Hematopoietic multipotent progenitor cell treated with erythropoietin and hydrocortisone succinate and interleukin-3 and kit ligand, for 17 days (in vitro differentiated cells): ENCODE results near the gene ABCC6.
"Not testable (repeated sequence)": the region's sequence is repeated elsewhere in the genome, so short reads cannot be mapped to it uniquely, and the experiment has no call there.

Experiments
- DNase-seq: peaks from one replicate; pipeline ENCODE4 v3.0.0-alpha.2; 2015; ENCODE audit warnings: low spot score

The ABCC6 gene

GRCh38 chr16:16222850-16223661 is at the start of gene ABCC6:
TSS of gene ABCC6 (minus strand) at chr16:16223494. CDS start at chr16:16223434, 60 bp downstream.
- DNase-seq, result not testable (repeated sequence)

GRCh38 chr16:16272573-16273221 is 49.4 kb upstream of the ABCC6 start:
- DNase-seq, result not testable (repeated sequence)

GRCh38 chr16:16271658-16272057 is 48.4 kb upstream of the ABCC6 start:
- not testable (repeated sequence) for DNase-seq

- DNase-seq, result not testable (repeated sequence)
Measured at GRCh38 chr16:16268185-16268808, 45.0 kb upstream of the ABCC6 start.

GRCh38 chr16:16267708-16268107 is 44.4 kb upstream of the ABCC6 start:
- not testable (repeated sequence) for DNase-seq

- not testable (repeated sequence) for DNase-seq
Measured at GRCh38 chr16:16265044-16265443, 41.8 kb upstream of the ABCC6 start.

GRCh38 chr16:16263947-16264346 is 40.7 kb upstream of the ABCC6 start:
- DNase-seq, result not testable (repeated sequence)

GRCh38 chr16:16262954-16263555 is 39.8 kb upstream of the ABCC6 start:
- DNase-seq, result not testable (repeated sequence)

- DNase-seq, result not testable (repeated sequence)
Measured at GRCh38 chr16:16259971-16260370, 36.7 kb upstream of the ABCC6 start.

GRCh38 chr16:16258822-16259221 is 35.5 kb upstream of the ABCC6 start:
- peak; percentile 42 for DNase-seq

GRCh38 chr16:16257301-16257923 is 34.1 kb upstream of the ABCC6 start:
- not testable (repeated sequence) for DNase-seq

GRCh38 chr16:16252377-16252776 is 29.1 kb upstream of the ABCC6 start:
- DNase-seq, result not testable (repeated sequence)

- DNase-seq, result not testable (repeated sequence)
Measured at GRCh38 chr16:16249621-16250330, 26.5 kb upstream of the ABCC6 start.

GRCh38 chr16:16247439-16247838 is 24.1 kb upstream of the ABCC6 start:
- not testable (repeated sequence) for DNase-seq

- DNase-seq, result not testable (repeated sequence)
Measured at GRCh38 chr16:16246578-16247262, 23.4 kb upstream of the ABCC6 start.

- DNase-seq, result not testable (repeated sequence)
Measured at GRCh38 chr16:16243886-16244285, 20.6 kb upstream of the ABCC6 start.

GRCh38 chr16:16240667-16241066 is 17.4 kb upstream of the ABCC6 start:
- not testable (repeated sequence) for DNase-seq

GRCh38 chr16:16237738-16238137 is 14.4 kb upstream of the ABCC6 start:
- DNase-seq, result not testable (repeated sequence)

- DNase-seq, result not testable (repeated sequence)
Measured at GRCh38 chr16:16237071-16237470, 13.8 kb upstream of the ABCC6 start.

GRCh38 chr16:16232692-16233061 is 9.4 kb upstream of the ABCC6 start:
- DNase-seq, result not testable (repeated sequence)
